OCI-LY3 (cell line): ENCODE results near the gene ITSN1.

Experiments
- CTCF ChIP-seq: fragments of 200-600, 300-600 bp; sonication (generic); IDR thresholded peaks from 2 replicates; pipeline ENCODE4 v1.5.1; 2014; ENCODE audit warnings: antibody characterized with exemption, low read length, low read depth
- EZH2phosphoT487 ChIP-seq: fragments of 200-600 bp; shearing (Covaris generic); IDR thresholded peaks from 2 replicates; pipeline ENCODE4 v1.6.1; 2018; ENCODE audit warnings: antibody characterized with exemption, mixed run types, low read depth

GRCh38 chr21:33836408-33836807, 194.1 kb downstream of the ITSN1 start:
- TF ChIP-seq CTCF (no peak), EZH2phosphoT487 (no peak)
